SH-SY5Y (cell line): Measurements from ENCODE around the gene ATG7.

Source experiments
- GATA2 ChIP-seq: IDR thresholded peaks from 2 replicates; pipeline ENCODE4 v1.6.1; 2011; ENCODE audit warnings: mild to moderate bottlenecking, low read depth, low read length
- GATA3 ChIP-seq: IDR thresholded peaks from 2 replicates; pipeline ENCODE4 v1.6.1; 2011; ENCODE audit warnings: low read depth, mild to moderate bottlenecking, low read length, moderate library complexity

The ATG7 gene

GRCh38 chr3:11245276-11245675 lies 26.9 kb upstream of the ATG7 start:
- TF ChIP-seq GATA2 (no peak), GATA3 (no peak)

- no peak for TF ChIP-seq GATA2
- TF ChIP-seq GATA3, result no peak
Measured at GRCh38 chr3:11245827-11246662, 26.2 kb upstream of the ATG7 start.

GRCh38 chr3:11246663-11246970 lies 25.6 kb upstream of the ATG7 start:
- TF ChIP-seq GATA2, result no peak
- no peak for TF ChIP-seq GATA3

GRCh38 chr3:11247362-11247761 lies 24.8 kb upstream of the ATG7 start:
- TF ChIP-seq GATA3 (no peak), GATA2 (no peak)

- no peak for TF ChIP-seq GATA2
- TF ChIP-seq GATA3, result no peak
Measured at GRCh38 chr3:11248596-11248995, 23.6 kb upstream of the ATG7 start.

GRCh38 chr3:11250902-11251806 lies 21.0 kb upstream of the ATG7 start:
- TF ChIP-seq GATA3, result no peak
- no peak for TF ChIP-seq GATA2

- no peak for TF ChIP-seq GATA3
- TF ChIP-seq GATA2, result no peak
Measured at GRCh38 chr3:11251807-11252176, 20.4 kb upstream of the ATG7 start.

- TF ChIP-seq GATA2 (no peak), GATA3 (no peak)
Measured at GRCh38 chr3:11254876-11255275, 17.3 kb upstream of the ATG7 start.

GRCh38 chr3:11258958-11259357 lies 13.2 kb upstream of the ATG7 start:
- TF ChIP-seq GATA3, result no peak
- no peak for TF ChIP-seq GATA2

GRCh38 chr3:11260460-11260859 lies 11.7 kb upstream of the ATG7 start:
- TF ChIP-seq GATA2 (no peak), GATA3 (no peak)

GRCh38 chr3:11269007-11269406 lies 3.2 kb upstream of the ATG7 start:
- no peak for TF ChIP-seq GATA2
- no peak for TF ChIP-seq GATA3

- TF ChIP-seq GATA2 (no peak), GATA3 (no peak)
Measured at GRCh38 chr3:11272906-11273574, 843 bp downstream of the ATG7 start.

- TF ChIP-seq GATA3, result no peak
- no peak for TF ChIP-seq GATA2
Measured at GRCh38 chr3:11273891-11274291, 1.7 kb downstream of the ATG7 start.

GRCh38 chr3:11274566-11275142 lies 2.5 kb downstream of the ATG7 start:
- TF ChIP-seq GATA3 (no peak), GATA2 (peak; percentile 33; the same call in 1 of the 2 replicates)

- no peak for TF ChIP-seq GATA3
- TF ChIP-seq GATA2, result no peak
Measured at GRCh38 chr3:11275926-11276325, 3.7 kb downstream of the ATG7 start.
